Loucy (cell line): ENCODE data around the gene CFAP251.

Source experiments
- H2AFZ ChIP-seq: fragments of 200-600 bp; sonication (generic); 2 replicates; pipeline ENCODE4 v1.6.0; 2016; ENCODE audit warnings: antibody characterized with exemption, mild to moderate bottlenecking, low read length, moderate library complexity
- H3F3A ChIP-seq: fragments of 200-600 bp; 2 replicates; pipeline ENCODE4 v1.6.0; 2016; ENCODE audit warnings: antibody characterized with exemption, low read depth, mild to moderate bottlenecking
- H3K27me3 ChIP-seq: fragments of 200-600 bp; sonication (generic); 2 replicates; pipeline ENCODE4 v1.6.1; 2014; ENCODE audit warnings: low read length, mild to moderate bottlenecking; ENCODE audit not compliant: insufficient read depth, poor library complexity, severe bottlenecking
- H3K36me3 ChIP-seq: fragments of 200-600 bp; sonication (generic); 2 replicates; pipeline ENCODE4 v1.6.1; 2016; ENCODE audit warnings: low read length; ENCODE audit not compliant: insufficient read depth
- H3K4me1 ChIP-seq: fragments of 200-600 bp; sonication (generic); 2 replicates; pipeline ENCODE4 v1.5.1; 2014; ENCODE audit warnings: low read length, mild to moderate bottlenecking; ENCODE audit not compliant: insufficient read depth, poor library complexity, severe bottlenecking
- H3K4me2 ChIP-seq: fragments of 200-600 bp; sonication (generic); 2 replicates; pipeline ENCODE4 v1.6.0; 2014; ENCODE audit warnings: antibody characterized with exemption, low read length, low read depth, mild to moderate bottlenecking; ENCODE audit not compliant: poor library complexity, severe bottlenecking
- H3K4me3 ChIP-seq: fragments of 200-600 bp; sonication (generic); 2 replicates; pipeline ENCODE4 v1.5.1; 2014; ENCODE audit warnings: low read length, mild to moderate bottlenecking, mixed read lengths; ENCODE audit not compliant: poor library complexity, severe bottlenecking
- H3K79me2 ChIP-seq: fragments of 200-600 bp; sonication (generic); 2 replicates; pipeline ENCODE4 v1.6.1; 2014; ENCODE audit warnings: low read length; ENCODE audit not compliant: insufficient read depth
- H3K9ac ChIP-seq: fragments of 200-600 bp; sonication (generic); 2 replicates; pipeline ENCODE4 v1.6.0; 2014; ENCODE audit warnings: mild to moderate bottlenecking, low read depth, low read length, moderate library complexity; ENCODE audit not compliant: poor library complexity, severe bottlenecking
- H3K9me2 ChIP-seq: fragments of 200-600 bp; sonication (generic); replicated peaks from 2 replicates; pipeline ENCODE4 v1.6.1; 2016; ENCODE audit warnings: low read depth, low read length, mixed read lengths
- H3K9me3 ChIP-seq: fragments of 200-600 bp; sonication (generic); 2 replicates; pipeline ENCODE4 v1.6.1; 2014; ENCODE audit warnings: mild to moderate bottlenecking, antibody characterized with exemption, low read length, low read depth; ENCODE audit not compliant: insufficient read depth
- H4K20me1 ChIP-seq: fragments of 200-600 bp; sonication (generic); 2 replicates; pipeline ENCODE4 v1.6.0; 2014; ENCODE audit warnings: antibody characterized with exemption, low read length, mild to moderate bottlenecking; ENCODE audit not compliant: insufficient read depth, poor library complexity, severe bottlenecking
- EZH2phosphoT487 ChIP-seq: fragments of 200-600 bp; IDR thresholded peaks from 2 replicates; pipeline ENCODE4 v1.6.1; 2018; ENCODE audit warnings: antibody characterized with exemption, mild to moderate bottlenecking, moderate library complexity, borderline replicate concordance
- TF ChIP-seq, protein P1 (sequence below): fragments of 200-600 bp; sonication (generic); conservative IDR thresholded peaks from 2 replicates; pipeline ENCODE4 v1.5.1; 2014; ENCODE audit warnings: mild to moderate bottlenecking, antibody characterized with exemption, low read length

Gene CFAP251

DNA sequence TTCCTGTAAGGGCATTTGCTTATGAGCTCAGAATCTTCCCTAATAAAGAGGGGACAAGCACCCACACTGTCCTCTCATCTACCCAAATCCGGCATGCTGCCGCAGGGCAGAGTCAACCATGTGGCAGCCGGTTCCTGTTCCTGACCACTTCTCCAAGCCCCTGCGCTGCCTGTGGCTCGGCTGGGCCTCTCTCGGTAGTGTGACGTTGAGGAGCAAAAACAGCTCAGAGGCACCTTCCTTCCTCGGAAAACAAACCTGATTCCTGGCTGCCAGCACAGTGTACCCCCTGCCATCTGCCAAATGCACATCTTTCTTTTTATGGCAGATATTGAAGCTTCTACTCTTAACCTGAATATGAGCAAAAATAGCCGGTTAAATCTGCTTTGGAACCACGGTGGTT lies 50.5 kb downstream of the CFAP251 start:
- Histone ChIP-seq H3K4me2 (no peak overlapping the region), H4K20me1 (no peaks in the 10 kb centered on the region), H3K27me3 (no peaks in the 10 kb centered on the region), H3F3A (no peaks in the 10 kb centered on the region), H3K4me1 (peaks cover 5% of the 10 kb centered on the region), H3K79me2 (no peaks in the 10 kb centered on the region), H3K9ac (no peak overlapping the region), H3K9me3 (no peaks in the 10 kb centered on the region), H3K9me2 (no peaks in the 10 kb centered on the region), H3K4me3 (no peak overlapping the region), H3K36me3 (no peaks in the 10 kb centered on the region), H2AFZ (no peak overlapping the region)
- no peak for TF ChIP-seq EZH2phosphoT487

GRCh38 chr12:121969726-121970125 lies 51.3 kb downstream of the CFAP251 start:
- Histone ChIP-seq H3K36me3 (no peaks in the 10 kb centered on the region), H3K4me1 (peaks cover 5% of the 10 kb centered on the region), H3K79me2 (no peaks in the 10 kb centered on the region), H3F3A (no peaks in the 10 kb centered on the region), H3K9me2 (no peaks in the 10 kb centered on the region), H3K9me3 (no peaks in the 10 kb centered on the region), H3K27me3 (no peaks in the 10 kb centered on the region), H2AFZ (no peak overlapping the region), H3K4me3 (no peak overlapping the region), H3K9ac (no peak overlapping the region), H4K20me1 (no peaks in the 10 kb centered on the region), H3K4me2 (no peak overlapping the region)
- TF ChIP-seq, protein P1, sequence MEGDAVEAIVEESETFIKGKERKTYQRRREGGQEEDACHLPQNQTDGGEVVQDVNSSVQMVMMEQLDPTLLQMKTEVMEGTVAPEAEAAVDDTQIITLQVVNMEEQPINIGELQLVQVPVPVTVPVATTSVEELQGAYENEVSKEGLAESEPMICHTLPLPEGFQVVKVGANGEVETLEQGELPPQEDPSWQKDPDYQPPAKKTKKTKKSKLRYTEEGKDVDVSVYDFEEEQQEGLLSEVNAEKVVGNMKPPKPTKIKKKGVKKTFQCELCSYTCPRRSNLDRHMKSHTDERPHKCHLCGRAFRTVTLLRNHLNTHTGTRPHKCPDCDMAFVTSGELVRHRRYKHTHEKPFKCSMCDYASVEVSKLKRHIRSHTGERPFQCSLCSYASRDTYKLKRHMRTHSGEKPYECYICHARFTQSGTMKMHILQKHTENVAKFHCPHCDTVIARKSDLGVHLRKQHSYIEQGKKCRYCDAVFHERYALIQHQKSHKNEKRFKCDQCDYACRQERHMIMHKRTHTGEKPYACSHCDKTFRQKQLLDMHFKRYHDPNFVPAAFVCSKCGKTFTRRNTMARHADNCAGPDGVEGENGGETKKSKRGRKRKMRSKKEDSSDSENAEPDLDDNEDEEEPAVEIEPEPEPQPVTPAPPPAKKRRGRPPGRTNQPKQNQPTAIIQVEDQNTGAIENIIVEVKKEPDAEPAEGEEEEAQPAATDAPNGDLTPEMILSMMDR = no peak
- TF ChIP-seq EZH2phosphoT487 = no peak

DNA sequence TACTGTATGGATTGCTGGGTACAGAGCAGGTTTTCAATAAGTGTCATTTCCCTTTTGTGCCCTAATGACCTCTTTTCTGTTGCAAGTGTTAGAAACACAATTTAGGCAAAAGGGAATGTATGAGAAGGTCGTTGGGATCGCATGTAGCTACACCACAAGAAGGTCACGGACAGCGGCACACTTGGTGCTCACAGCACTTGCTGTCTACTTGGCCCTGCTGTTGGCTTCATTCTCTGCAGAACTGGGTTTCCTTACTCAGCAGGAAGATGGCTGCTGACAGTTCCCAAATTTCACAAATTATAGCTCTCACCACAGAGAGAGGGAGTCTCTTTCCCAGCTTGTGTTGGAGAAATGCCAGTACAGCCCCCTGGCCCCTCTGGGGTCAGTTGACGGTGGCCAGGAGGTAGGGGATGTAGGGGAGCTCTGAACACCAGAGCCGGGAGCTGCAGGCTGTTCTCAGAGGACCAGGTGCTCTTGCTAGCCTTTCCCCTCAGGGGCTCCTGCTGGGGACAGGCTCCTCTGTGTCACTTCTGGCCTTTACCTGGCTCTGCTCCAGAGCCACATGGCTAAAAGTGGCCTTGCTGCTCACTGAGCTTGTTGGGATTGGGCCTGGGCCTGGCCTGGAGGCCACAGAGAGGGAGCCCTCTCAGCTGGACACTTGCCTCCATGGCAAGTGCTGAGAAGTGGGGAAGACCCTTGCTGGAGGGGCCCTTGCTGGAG lies 52.3 kb downstream of the CFAP251 start:
- Histone ChIP-seq H4K20me1 (no peaks in the 10 kb centered on the region), H3K9me2 (no peaks in the 10 kb centered on the region), H3F3A (no peaks in the 10 kb centered on the region), H3K36me3 (no peaks in the 10 kb centered on the region), H3K4me2 (no peak overlapping the region), H2AFZ (no peak overlapping the region; the same call in 1 of the 2 replicates), H3K79me2 (no peaks in the 10 kb centered on the region), H3K27me3 (no peaks in the 10 kb centered on the region), H3K4me1 (no peaks in the 10 kb centered on the region), H3K9me3 (no peaks in the 10 kb centered on the region), H3K4me3 (no peak overlapping the region), H3K9ac (no peak overlapping the region)
- TF ChIP-seq, protein P1 = no peak
- no peak for TF ChIP-seq EZH2phosphoT487
